Neural cell (in vitro differentiated cells): ENCODE data around the gene TXNDC16. TPM values are rescaled to one million over a fixed set of nuclear protein-coding genes. Genes with fewer than 3 reads are reported as not detected.

ENCODE experiments used
- H2AFZ ChIP-seq: fragments of 200-600, 300-800 bp; sonication (generic), shearing (Covaris generic); 2 replicates; pipeline ENCODE4 v1.6.0; 2014; ENCODE audit warnings: low read depth, mild to moderate bottlenecking, antibody characterized with exemption, low read length, moderate library complexity
- H3F3A ChIP-seq: fragments of 200-600 bp; shearing (Covaris generic); 2 replicates; pipeline ENCODE4 v1.6.1; 2016; ENCODE audit warnings: mild to moderate bottlenecking, moderate library complexity, mixed read lengths, antibody characterized with exemption, low read length; ENCODE audit not compliant: insufficient read depth, poor library complexity, severe bottlenecking
- H3K27ac ChIP-seq: fragments of 200-600, 300-800 bp; sonication (generic), shearing (Covaris generic); 2 replicates; pipeline ENCODE4 v1.5.1; 2014; ENCODE audit warnings: mild to moderate bottlenecking, low read length, moderate library complexity
- H3K27me3 ChIP-seq: fragments of 300-800, 200-600 bp; sonication (generic), shearing (Covaris generic); 2 replicates; pipeline ENCODE4 v1.6.0; 2014; ENCODE audit warnings: mild to moderate bottlenecking, low read depth, low read length, moderate library complexity; ENCODE audit not compliant: insufficient read depth
- H3K36me3 ChIP-seq: fragments of 300-800, 200-600 bp; sonication (generic), shearing (Covaris generic); 2 replicates; pipeline ENCODE4 v1.5.1; 2014; ENCODE audit warnings: mild to moderate bottlenecking, antibody characterized with exemption, low read length, moderate library complexity; ENCODE audit not compliant: insufficient read depth
- H3K4me2 ChIP-seq: fragments of 300-800, 200-600 bp; sonication (generic), shearing (Covaris generic); 2 replicates; pipeline ENCODE4 v1.6.0; 2014; ENCODE audit warnings: mild to moderate bottlenecking, low read length
- H3K4me3 ChIP-seq: fragments of 300-800, 200-600 bp; sonication (generic), shearing (Covaris generic); 2 replicates; pipeline ENCODE4 v1.5.1; 2014; ENCODE audit warnings: mild to moderate bottlenecking, low read length, moderate library complexity
- H3K79me2 ChIP-seq: fragments of 200-600 bp; shearing (Covaris generic); replicated peaks from 2 replicates; pipeline ENCODE4 v1.6.0; 2014; ENCODE audit warnings: mild to moderate bottlenecking, low read length, moderate library complexity; ENCODE audit not compliant: insufficient read depth
- H3K9ac ChIP-seq: fragments of 300-800, 200-600 bp; sonication (generic), shearing (Covaris generic); 2 replicates; pipeline ENCODE4 v1.6.1; 2016; ENCODE audit warnings: mild to moderate bottlenecking, low read length, mixed read lengths
- H3K9me2 ChIP-seq: fragments of 200-600 bp; shearing (Covaris generic); 2 replicates; pipeline ENCODE4 v1.6.1; 2016; ENCODE audit warnings: mild to moderate bottlenecking, low read length, mixed read lengths; ENCODE audit not compliant: insufficient read depth
- H3K9me3 ChIP-seq: fragments of 200-600, 300-800 bp; sonication (generic), shearing (Covaris generic); 2 replicates; pipeline ENCODE4 v1.6.1; 2016; ENCODE audit warnings: mild to moderate bottlenecking, mixed run types, low read length, moderate library complexity, mixed read lengths
- H4K20me1 ChIP-seq: fragments of 200-600 bp; shearing (Covaris generic); 2 replicates; pipeline ENCODE4 v1.6.1; 2016; ENCODE audit warnings: mild to moderate bottlenecking, mixed run types; ENCODE audit not compliant: insufficient read depth
- CTCF ChIP-seq: fragments of 450-650 bp; IDR thresholded peaks from 2 replicates; pipeline ENCODE4 v1.5.1; 2014; ENCODE audit warnings: antibody characterized with exemption, mild to moderate bottlenecking, moderate library complexity; ENCODE audit not compliant: poor library complexity, severe bottlenecking
- EP300 ChIP-seq: fragments of 450-650 bp; conservative IDR thresholded peaks from 2 replicates; pipeline ENCODE4 v1.6.1; 2014; ENCODE audit warnings: antibody characterized with exemption, mild to moderate bottlenecking, moderate library complexity; ENCODE audit not compliant: poor library complexity, severe bottlenecking
- EZH2 ChIP-seq: fragments of 200-600, 300-800 bp; shearing (Covaris generic), sonication (generic); IDR thresholded peaks from 2 replicates; pipeline ENCODE4 v1.6.1; 2014; ENCODE audit warnings: antibody characterized with exemption, low read length, borderline replicate concordance, mild to moderate bottlenecking; ENCODE audit not compliant: insufficient read depth, poor library complexity, severe bottlenecking
- MXI1 ChIP-seq: fragments of 450-650 bp; conservative IDR thresholded peaks from 2 replicates; pipeline ENCODE4 v1.6.1; 2014; ENCODE audit warnings: antibody characterized with exemption, mild to moderate bottlenecking; ENCODE audit not compliant: poor library complexity, severe bottlenecking
- POLR2AphosphoS5 ChIP-seq: IDR thresholded peaks from 2 replicates; pipeline ENCODE4 v1.6.1; 2012
- RAD21 ChIP-seq: fragments of 450-650 bp; conservative IDR thresholded peaks from 2 replicates; pipeline ENCODE4 v1.6.1; 2014; ENCODE audit warnings: antibody characterized with exemption, mild to moderate bottlenecking, moderate library complexity
- SMC3 ChIP-seq: fragments of 450-650 bp; conservative IDR thresholded peaks from 2 replicates; pipeline ENCODE4 v1.6.1; 2014; ENCODE audit warnings: antibody characterized with exemption, mild to moderate bottlenecking, moderate library complexity; ENCODE audit not compliant: poor library complexity
- TAF1 ChIP-seq: IDR thresholded peaks from 2 replicates; pipeline ENCODE4 v1.6.1; 2012; ENCODE audit warnings: low read depth
- polyA plus RNA-seq: library from polyadenylated mRNA; depleted of rRNA; stranded (reverse); fragments of >200 nt; gene quantifications from 2 replicates; pipeline ENCODE4 v1.2.3, GENCODE V29; 2014
- TF ChIP-seq, protein P1 (sequence below): IDR thresholded peaks from 2 replicates; pipeline ENCODE4 v1.6.1; 2012; ENCODE audit warnings: borderline replicate concordance

Gene TXNDC16
- polyA plus RNA-seq, 1 donor from 2014 or later: 58.4 TPM

DNA sequence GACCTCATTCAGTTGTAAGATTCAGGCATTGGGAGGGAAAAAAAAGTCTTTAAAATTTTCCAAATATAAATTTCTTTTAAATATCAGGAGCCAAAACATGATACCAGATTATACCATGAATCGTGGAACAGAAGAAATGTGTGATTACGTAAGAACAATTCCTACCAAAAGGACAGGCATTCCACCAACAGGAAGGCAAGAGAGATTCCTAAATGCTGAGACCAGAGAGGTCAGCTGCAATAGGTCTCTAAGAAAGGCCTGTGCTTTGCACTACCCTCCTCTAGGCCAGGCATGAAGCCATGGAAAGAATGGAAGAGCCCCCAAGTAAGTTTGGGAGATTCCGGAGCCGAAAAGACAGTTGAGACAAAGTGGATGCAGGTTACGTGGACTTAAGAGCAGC lies 154.5 kb downstream of the TXNDC16 start:
- H3K4me2 ChIP-seq: no peak overlapping the region
- no peaks in the 10 kb centered on the region for H3K27me3 ChIP-seq
- no peaks in the 10 kb centered on the region for H3K9me3 ChIP-seq
- no peak overlapping the region for H3K9ac ChIP-seq
- no peak overlapping the region for H2AFZ ChIP-seq
- no peak overlapping the region for H3K27ac ChIP-seq
- no peak overlapping the region for H3K4me3 ChIP-seq
- H3K9me2 ChIP-seq: no peaks in the 10 kb centered on the region
- no peaks in the 10 kb centered on the region for H3K79me2 ChIP-seq
- no peaks in the 10 kb centered on the region for H4K20me1 ChIP-seq
- TF ChIP-seq CTCF (no peak), TAF1 (no peak), POLR2AphosphoS5 (no peak), RAD21 (no peak), MXI1 (no peak), SMC3 (no peak), EZH2 (no peak), EP300 (no peak)
- TF ChIP-seq, protein P1, sequence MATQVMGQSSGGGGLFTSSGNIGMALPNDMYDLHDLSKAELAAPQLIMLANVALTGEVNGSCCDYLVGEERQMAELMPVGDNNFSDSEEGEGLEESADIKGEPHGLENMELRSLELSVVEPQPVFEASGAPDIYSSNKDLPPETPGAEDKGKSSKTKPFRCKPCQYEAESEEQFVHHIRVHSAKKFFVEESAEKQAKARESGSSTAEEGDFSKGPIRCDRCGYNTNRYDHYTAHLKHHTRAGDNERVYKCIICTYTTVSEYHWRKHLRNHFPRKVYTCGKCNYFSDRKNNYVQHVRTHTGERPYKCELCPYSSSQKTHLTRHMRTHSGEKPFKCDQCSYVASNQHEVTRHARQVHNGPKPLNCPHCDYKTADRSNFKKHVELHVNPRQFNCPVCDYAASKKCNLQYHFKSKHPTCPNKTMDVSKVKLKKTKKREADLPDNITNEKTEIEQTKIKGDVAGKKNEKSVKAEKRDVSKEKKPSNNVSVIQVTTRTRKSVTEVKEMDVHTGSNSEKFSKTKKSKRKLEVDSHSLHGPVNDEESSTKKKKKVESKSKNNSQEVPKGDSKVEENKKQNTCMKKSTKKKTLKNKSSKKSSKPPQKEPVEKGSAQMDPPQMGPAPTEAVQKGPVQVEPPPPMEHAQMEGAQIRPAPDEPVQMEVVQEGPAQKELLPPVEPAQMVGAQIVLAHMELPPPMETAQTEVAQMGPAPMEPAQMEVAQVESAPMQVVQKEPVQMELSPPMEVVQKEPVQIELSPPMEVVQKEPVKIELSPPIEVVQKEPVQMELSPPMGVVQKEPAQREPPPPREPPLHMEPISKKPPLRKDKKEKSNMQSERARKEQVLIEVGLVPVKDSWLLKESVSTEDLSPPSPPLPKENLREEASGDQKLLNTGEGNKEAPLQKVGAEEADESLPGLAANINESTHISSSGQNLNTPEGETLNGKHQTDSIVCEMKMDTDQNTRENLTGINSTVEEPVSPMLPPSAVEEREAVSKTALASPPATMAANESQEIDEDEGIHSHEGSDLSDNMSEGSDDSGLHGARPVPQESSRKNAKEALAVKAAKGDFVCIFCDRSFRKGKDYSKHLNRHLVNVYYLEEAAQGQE: no peak
- H3K36me3 ChIP-seq: no peaks in the 10 kb centered on the region
- no peaks in the 10 kb centered on the region for H3F3A ChIP-seq

DNA sequence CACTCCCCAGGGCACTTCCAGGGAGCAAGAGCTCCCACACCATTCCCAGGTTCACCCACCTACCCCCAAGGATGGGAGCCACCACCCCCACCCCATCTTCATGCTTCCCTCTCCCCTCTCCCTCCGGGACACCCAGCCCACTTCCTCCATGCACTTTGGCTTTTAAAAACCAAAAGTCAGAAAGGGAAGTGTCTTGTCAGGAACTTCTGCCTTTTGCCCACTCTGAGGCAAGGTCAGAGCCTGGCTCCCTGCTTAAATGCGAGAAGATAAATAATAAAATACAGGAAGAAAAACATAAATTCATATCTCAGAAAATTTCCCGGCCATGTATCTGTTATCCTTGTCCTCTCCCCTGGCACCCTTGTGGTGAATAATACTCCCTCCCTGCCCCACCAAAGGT lies 156.6 kb downstream of the TXNDC16 start:
- no peaks in the 10 kb centered on the region for H3K9me2 ChIP-seq
- H3K36me3 ChIP-seq: no peaks in the 10 kb centered on the region
- no peak overlapping the region for H2AFZ ChIP-seq
- H3K79me2 ChIP-seq: no peaks in the 10 kb centered on the region
- no peaks in the 10 kb centered on the region for H3K9me3 ChIP-seq
- no peak overlapping the region for H3K4me2 ChIP-seq
- H4K20me1 ChIP-seq: no peaks in the 10 kb centered on the region
- H3K9ac ChIP-seq: no peak overlapping the region
- H3K4me3 ChIP-seq: no peak overlapping the region
- H3F3A ChIP-seq: no peaks in the 10 kb centered on the region
- no peaks in the 10 kb centered on the region for H3K27me3 ChIP-seq
- H3K27ac ChIP-seq: no peak overlapping the region
- TF ChIP-seq RAD21: no peak
- no peak for TF ChIP-seq SMC3
- no peak for TF ChIP-seq EP300
- TF ChIP-seq, protein P1: no peak
- no peak for TF ChIP-seq MXI1
- TF ChIP-seq TAF1: no peak
- TF ChIP-seq EZH2: no peak
- no peak for TF ChIP-seq CTCF
- TF ChIP-seq POLR2AphosphoS5: no peak
